Measurements from ENCODE around the gene NTRK2.

GRCh38 chr9:84756171-84756570, 86.6 kb downstream of the NTRK2 start:
- TF ChIP-seq SUZ12 (IDR thresholded peaks at IDR 0.05) (no peak), PKNOX1 (IDR thresholded peaks at IDR 0.05) (no peak), SP1 (IDR thresholded peaks at IDR 0.05) (no peak), NFRKB (IDR thresholded peaks at IDR 0.05) (no peak), ZNF384 (IDR thresholded peaks at IDR 0.05) (no peak), ARNT (IDR thresholded peaks at IDR 0.05) (no peak), FOXA1 (IDR thresholded peaks at IDR 0.05) (no peak), FOXK2 (IDR thresholded peaks at IDR 0.05) (no peak), ELF4 (IDR thresholded peaks at IDR 0.05) (no peak)

All from HEK293T (cell line).